OCI-LY1 (cell line): ENCODE measurements around the gene CTDSPL2.

Experiments used
- H2AFZ ChIP-seq: fragments of 200-600 bp; sonication (generic), shearing (Covaris generic); 2 replicates; pipeline ENCODE4 v1.6.0; 2014; ENCODE audit warnings: antibody characterized with exemption, mild to moderate bottlenecking, low read length
- H3F3A ChIP-seq: fragments of 200-600 bp; sonication (generic), shearing (Covaris generic); 2 replicates; pipeline ENCODE4 v1.6.0; 2014; ENCODE audit warnings: mild to moderate bottlenecking, antibody characterized with exemption, low read length, moderate library complexity; ENCODE audit not compliant: insufficient read depth
- H3K27ac ChIP-seq: fragments of 200-600 bp; sonication (generic); 2 replicates; pipeline ENCODE4 v1.5.1; 2014; ENCODE audit warnings: low read length, mixed run types, mild to moderate bottlenecking, low read depth; ENCODE audit not compliant: poor library complexity, severe bottlenecking
- H3K27me3 ChIP-seq: fragments of 200-600 bp; sonication (generic); 2 replicates; pipeline ENCODE4 v1.6.0; 2014; ENCODE audit warnings: antibody characterized with exemption, mild to moderate bottlenecking, low read length, moderate library complexity; ENCODE audit not compliant: insufficient read depth
- H3K36me3 ChIP-seq: fragments of 200-600 bp; sonication (generic); 2 replicates; pipeline ENCODE4 v1.6.1; 2014; ENCODE audit warnings: mild to moderate bottlenecking, antibody characterized with exemption, low read length, moderate library complexity, mixed read lengths; ENCODE audit not compliant: insufficient read depth
- H3K4me1 ChIP-seq: fragments of 200-600 bp; sonication (generic); 2 replicates; pipeline ENCODE4 v1.5.1; 2014; ENCODE audit warnings: mild to moderate bottlenecking, low read length, moderate library complexity; ENCODE audit not compliant: insufficient read depth, severe bottlenecking
- H3K4me2 ChIP-seq: fragments of 200-600 bp; sonication (generic), shearing (Covaris generic); 2 replicates; pipeline ENCODE4 v1.6.1; 2014; ENCODE audit warnings: low read length
- H3K4me3 ChIP-seq: fragments of 200-600 bp; sonication (generic); 2 replicates; pipeline ENCODE4 v1.5.1; 2014; ENCODE audit warnings: low read length, low read depth, mild to moderate bottlenecking, mixed read lengths; ENCODE audit not compliant: poor library complexity, severe bottlenecking
- H3K79me2 ChIP-seq: fragments of 200-600 bp; shearing (Covaris generic); 2 replicates; pipeline ENCODE4 v1.6.1; 2016; ENCODE audit warnings: mixed run types, low read length, mixed read lengths; ENCODE audit not compliant: insufficient read depth
- H3K9ac ChIP-seq: fragments of 200-600 bp; sonication (generic), shearing (Covaris generic); 2 replicates; pipeline ENCODE4 v1.6.1; 2014; ENCODE audit warnings: mild to moderate bottlenecking, low read length, mixed read lengths
- H3K9me2 ChIP-seq: fragments of 200-600 bp; sonication (generic), shearing (Covaris generic); 2 replicates; pipeline ENCODE4 v1.6.1; 2014; ENCODE audit warnings: low read depth, mild to moderate bottlenecking, low read length, mixed read lengths
- H3K9me3 ChIP-seq: fragments of 200-600 bp; shearing (Covaris generic); 2 replicates; pipeline ENCODE4 v1.6.1; 2014; ENCODE audit warnings: low read length, mixed read lengths
- H4K20me1 ChIP-seq: fragments of 200-600 bp; sonication (generic), shearing (Covaris generic); 2 replicates; pipeline ENCODE4 v1.6.0; 2016; ENCODE audit warnings: mild to moderate bottlenecking, low read length; ENCODE audit not compliant: insufficient read depth
- EZH2 ChIP-seq: fragments of 200-600 bp; sonication (generic), shearing (Covaris generic); IDR thresholded peaks from 2 replicates; pipeline ENCODE4 v1.8.0; 2017; ENCODE audit warnings: borderline replicate concordance, mixed run types, mild to moderate bottlenecking, antibody characterized with exemption, low read length, moderate library complexity, mixed read lengths
- TF ChIP-seq, protein P1 (sequence below): fragments of 200-600 bp; sonication (generic), shearing (Covaris generic); IDR thresholded peaks from 2 replicates; pipeline ENCODE4 v1.5.1; 2017; ENCODE audit warnings: mild to moderate bottlenecking, antibody characterized with exemption, low read length, moderate library complexity, mixed read lengths

The CTDSPL2 gene

DNA sequence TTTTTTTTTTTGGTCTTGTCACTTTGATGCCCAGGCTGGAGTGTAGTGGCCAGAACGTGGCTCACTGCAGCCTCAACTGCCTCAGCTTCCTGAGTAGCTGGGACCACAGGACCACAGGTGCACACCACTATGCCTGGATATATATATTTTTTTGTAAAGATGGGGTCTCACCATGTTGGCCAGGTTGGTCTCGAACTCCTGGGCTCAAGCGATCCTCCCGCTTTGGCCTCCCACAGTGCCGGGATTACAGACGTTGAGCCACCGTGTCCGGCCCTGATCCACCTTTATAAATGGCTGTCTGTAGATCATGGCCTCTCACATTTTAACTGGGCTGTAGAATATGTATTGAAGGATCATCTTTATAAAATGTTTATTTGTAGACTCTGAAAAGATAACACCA is 107.7 kb downstream of the CTDSPL2 start:
- H3K27me3 ChIP-seq = no peaks in the 10 kb centered on the region
- H3F3A ChIP-seq = 0 out of 2 replicates have a peak, but pooled peaks cover 3% of the 10 kb centered on the region
- no peaks in the 10 kb centered on the region for H4K20me1 ChIP-seq
- no peaks in the 10 kb centered on the region for H3K9me3 ChIP-seq
- no peaks in the 10 kb centered on the region for H3K9me2 ChIP-seq
- peaks cover 13% of the 10 kb centered on the region; the same call in 1 of the 2 replicates for H3K36me3 ChIP-seq
- no peak overlapping the region for H3K4me2 ChIP-seq
- H3K4me3 ChIP-seq = no peak overlapping the region
- no peak overlapping the region for H3K9ac ChIP-seq
- no peak overlapping the region for H3K27ac ChIP-seq
- TF ChIP-seq EZH2 = no peak
- TF ChIP-seq, protein P1, sequence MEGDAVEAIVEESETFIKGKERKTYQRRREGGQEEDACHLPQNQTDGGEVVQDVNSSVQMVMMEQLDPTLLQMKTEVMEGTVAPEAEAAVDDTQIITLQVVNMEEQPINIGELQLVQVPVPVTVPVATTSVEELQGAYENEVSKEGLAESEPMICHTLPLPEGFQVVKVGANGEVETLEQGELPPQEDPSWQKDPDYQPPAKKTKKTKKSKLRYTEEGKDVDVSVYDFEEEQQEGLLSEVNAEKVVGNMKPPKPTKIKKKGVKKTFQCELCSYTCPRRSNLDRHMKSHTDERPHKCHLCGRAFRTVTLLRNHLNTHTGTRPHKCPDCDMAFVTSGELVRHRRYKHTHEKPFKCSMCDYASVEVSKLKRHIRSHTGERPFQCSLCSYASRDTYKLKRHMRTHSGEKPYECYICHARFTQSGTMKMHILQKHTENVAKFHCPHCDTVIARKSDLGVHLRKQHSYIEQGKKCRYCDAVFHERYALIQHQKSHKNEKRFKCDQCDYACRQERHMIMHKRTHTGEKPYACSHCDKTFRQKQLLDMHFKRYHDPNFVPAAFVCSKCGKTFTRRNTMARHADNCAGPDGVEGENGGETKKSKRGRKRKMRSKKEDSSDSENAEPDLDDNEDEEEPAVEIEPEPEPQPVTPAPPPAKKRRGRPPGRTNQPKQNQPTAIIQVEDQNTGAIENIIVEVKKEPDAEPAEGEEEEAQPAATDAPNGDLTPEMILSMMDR = no peak
- peaks cover 18% of the 10 kb centered on the region for H3K79me2 ChIP-seq
- H2AFZ ChIP-seq = no peak overlapping the region
- H3K4me1 ChIP-seq = peaks cover 21% of the 10 kb centered on the region

GRCh38 chr15:44535523-44536301 is 108.3 kb downstream of the CTDSPL2 start:
- no peak for TF ChIP-seq EZH2
- TF ChIP-seq, protein P1 = no peak
- H3K79me2 ChIP-seq = peaks cover 23% of the 10 kb centered on the region
- H2AFZ ChIP-seq = no peak overlapping the region
- H3K9me3 ChIP-seq = no peaks in the 10 kb centered on the region
- peaks cover 18% of the 10 kb centered on the region; the same call in 1 of the 2 replicates for H3K36me3 ChIP-seq
- H3K27ac ChIP-seq = peak overlapping the region; percentile 54
- H3K4me1 ChIP-seq = peaks cover 24% of the 10 kb centered on the region
- H3K4me2 ChIP-seq = peak overlapping the region; percentile 85
- H3K9ac ChIP-seq = peak overlapping the region; percentile 81
- no peaks in the 10 kb centered on the region for H3K27me3 ChIP-seq
- no peaks in the 10 kb centered on the region for H3K9me2 ChIP-seq
- H3K4me3 ChIP-seq = peak overlapping the region; percentile 96
- H4K20me1 ChIP-seq = no peaks in the 10 kb centered on the region
- H3F3A ChIP-seq = 0 out of 2 replicates have a peak, but pooled peaks cover 3% of the 10 kb centered on the region

- Histone ChIP-seq H2AFZ (peak overlapping the region; percentile 21; the same call in 1 of the 2 replicates), H3F3A (0 out of 2 replicates have a peak, but pooled peaks cover 3% of the 10 kb centered on the region), H3K9ac (peak overlapping the region; percentile 81), H3K4me1 (peaks cover 31% of the 10 kb centered on the region), H3K9me2 (no peaks in the 10 kb centered on the region), H3K27ac (peak overlapping the region; percentile 54), H3K9me3 (no peaks in the 10 kb centered on the region), H4K20me1 (no peaks in the 10 kb centered on the region), H3K27me3 (no peaks in the 10 kb centered on the region), H3K4me3 (peak overlapping the region; percentile 96), H3K36me3 (peaks cover 25% of the 10 kb centered on the region), H3K79me2 (peaks cover 31% of the 10 kb centered on the region), H3K4me2 (peak overlapping the region; percentile 85)
- TF ChIP-seq, protein P1 = peak; percentile 34; the same call in 1 of the 2 replicates
- no peak for TF ChIP-seq EZH2
Measured at GRCh38 chr15:44536302-44536961, 109.0 kb downstream of the CTDSPL2 start.
